HG02798 (cell line): Measurements from ENCODE around the gene NSMCE4A.
"Not testable (repeated sequence)": the region's sequence is repeated elsewhere in the genome, so short reads cannot be mapped to it uniquely, and the experiment has no call there.

Experiments used
- ATAC-seq: cut with Tn5 transposase; IDR thresholded peaks from one replicate; pipeline ENCODE4 v1.9.1; 2021; ENCODE audit warnings: mild to moderate bottlenecking; ENCODE audit not compliant: unreplicated experiment, poor library complexity

Gene NSMCE4A

GRCh38 chr10:121942749-121943416 lies 32.1 kb downstream of the NSMCE4A start:
- ATAC-seq, result no peak

GRCh38 chr10:121941532-121941931 lies 33.5 kb downstream of the NSMCE4A start:
- ATAC-seq, result no peak

GRCh38 chr10:121936295-121936694 lies 38.7 kb downstream of the NSMCE4A start:
- no peak for ATAC-seq

GRCh38 chr10:121935702-121936101 lies 39.3 kb downstream of the NSMCE4A start:
- no peak for ATAC-seq

- ATAC-seq, result not testable (repeated sequence)
Observed at GRCh38 chr10:121930268-121931085, 44.5 kb downstream of the NSMCE4A start.

GRCh38 chr10:121929585-121930267 lies 45.3 kb downstream of the NSMCE4A start:
- ATAC-seq, result not testable (repeated sequence)

- peak; percentile 7 for ATAC-seq
Observed at GRCh38 chr10:121928528-121928884, 46.5 kb downstream of the NSMCE4A start.

- ATAC-seq, result peak; percentile 91
Observed at GRCh38 chr10:121927841-121928527, 47.0 kb downstream of the NSMCE4A start, which contains the start of gene ATE1. Gene ATE1, minus strand, starts transcription at chr10:121928031. Its CDS starts 82 bp downstream, at chr10:121927949.

GRCh38 chr10:121927318-121927840 lies 47.6 kb downstream of the NSMCE4A start:
- ATAC-seq, result peak; percentile 44

GRCh38 chr10:121926671-121927317 lies 48.2 kb downstream of the NSMCE4A start:
- no peak for ATAC-seq

- no peak for ATAC-seq
Observed at GRCh38 chr10:121926157-121926556, 48.9 kb downstream of the NSMCE4A start.

GRCh38 chr10:121921238-121921931 lies 53.6 kb downstream of the NSMCE4A start:
- no peak for ATAC-seq

- ATAC-seq, result peak; percentile 91
Observed at GRCh38 chr10:121919666-121920065, 55.4 kb downstream of the NSMCE4A start.

GRCh38 chr10:121918800-121919199 lies 56.2 kb downstream of the NSMCE4A start:
- not testable (repeated sequence) for ATAC-seq

GRCh38 chr10:121914661-121915060 lies 60.4 kb downstream of the NSMCE4A start:
- ATAC-seq, result no peak

GRCh38 chr10:121911421-121911697 lies 63.7 kb downstream of the NSMCE4A start:
- no peak for ATAC-seq

GRCh38 chr10:121910673-121911420 lies 64.2 kb downstream of the NSMCE4A start:
- peak; percentile 62 for ATAC-seq
